ENCODE data around the gene GPD1L. TPM values are rescaled to one million over a fixed set of nuclear protein-coding genes. Genes with fewer than 3 reads are reported as not detected.
"Not testable (repeated sequence)": the region's sequence is repeated elsewhere in the genome, so short reads cannot be mapped to it uniquely, and the experiment has no call there.

Gene GPD1L
- 10 to 100 TPM in 1 of 2 experiments, 1 to 10 TPM in 1; 9.2 to 10.2 TPM for total RNA-seq

GRCh38 chr3:32106132-32106928 is at the start of gene GPD1L:
Gene GPD1L (plus strand): TSS chr3:32106620. CDS start chr3:32106712, 92 bp downstream.
- peak within 1 kb of the TSS; percentile 87 for H3K27ac Mint-ChIP-seq
- H3K9me3 Mint-ChIP-seq = peaks cover 8% of the 10 kb centered on the region
- ChIA-PET CTCF (no interaction called here), POLR2A (interaction anchor here (1.0 kb wide), 1 partner anchor 8 kb away, joined by 5 read pairs; no protein-coding TSS in a partner anchor)
- DNase-seq (peak; percentile 93), ATAC-seq (peak; percentile 99)
- peaks cover 36% of the 10 kb centered on the region for H3K4me1 Mint-ChIP-seq (ENCODE audit: low read depth)
- H3K36me3 Mint-ChIP-seq (ENCODE audit: low read depth) = peaks cover 7% of the 10 kb centered on the region
- H3K4me3 Mint-ChIP-seq = peak within 1 kb of the TSS; percentile 94
- H3K27me3 Mint-ChIP-seq = no peaks in the 10 kb centered on the region
- intact Hi-C loops (cut with micrococcal nuclease) = no loop called here
- TF ChIP-seq CTCF (IDR thresholded peaks at IDR 0.05) = no peak

GRCh38 chr3:32058465-32058864 is 48.0 kb upstream of the GPD1L start:
- H3K27me3 Mint-ChIP-seq; intact Hi-C loops (cut with micrococcal nuclease); CTCF ChIA-PET; H3K27ac Mint-ChIP-seq; ATAC-seq; H3K9me3 Mint-ChIP-seq; DNase-seq; H3K36me3 Mint-ChIP-seq (ENCODE audit: low read depth); H3K4me3 Mint-ChIP-seq; H3K4me1 Mint-ChIP-seq (ENCODE audit: low read depth); POLR2A ChIA-PET: not testable (repeated sequence)

- POLR2A ChIA-PET = no interaction called here
- TF ChIP-seq CTCF (IDR thresholded peaks at IDR 0.05) = no peak
- no peaks in the 10 kb centered on the region for H3K9me3 Mint-ChIP-seq
- CTCF ChIA-PET = no interaction called here
- no peaks in the 10 kb centered on the region for H3K27me3 Mint-ChIP-seq
- H3K36me3 Mint-ChIP-seq (ENCODE audit: low read depth) = no peaks in the 10 kb centered on the region
- intact Hi-C loops (cut with micrococcal nuclease) = no loop called here
- no peak for ATAC-seq
- H3K4me1 Mint-ChIP-seq (ENCODE audit: low read depth) = no peaks in the 10 kb centered on the region
- no peak for DNase-seq
- no peak overlapping the region for H3K4me3 Mint-ChIP-seq
- no peak overlapping the region for H3K27ac Mint-ChIP-seq
Observed at GRCh38 chr3:32062950-32063582, 43.4 kb upstream of the GPD1L start.

GRCh38 chr3:32066686-32067085 is 39.7 kb upstream of the GPD1L start:
- no peaks in the 10 kb centered on the region for H3K36me3 Mint-ChIP-seq (ENCODE audit: low read depth)
- H3K27ac Mint-ChIP-seq = no peak overlapping the region
- CTCF ChIA-PET = no interaction called here
- DNase-seq (no peak), ATAC-seq (no peak)
- no peaks in the 10 kb centered on the region for H3K9me3 Mint-ChIP-seq
- H3K27me3 Mint-ChIP-seq = no peaks in the 10 kb centered on the region
- TF ChIP-seq CTCF (IDR thresholded peaks at IDR 0.05) = no peak
- intact Hi-C loops (cut with micrococcal nuclease) = no loop called here
- H3K4me3 Mint-ChIP-seq = no peak overlapping the region
- no peaks in the 10 kb centered on the region for H3K4me1 Mint-ChIP-seq (ENCODE audit: low read depth)
- POLR2A ChIA-PET = no interaction called here

GRCh38 chr3:32074194-32074593 is 32.2 kb upstream of the GPD1L start:
- DNase-seq, CTCF ChIA-PET, POLR2A ChIA-PET: not testable (repeated sequence)

GRCh38 chr3:32076566-32076965 is 29.9 kb upstream of the GPD1L start:
- no peak for TF ChIP-seq CTCF (IDR thresholded peaks at IDR 0.05)
- DNase-seq = no peak
- ChIA-PET CTCF (no interaction called here), POLR2A (interaction anchor here (0.9 kb wide), 1 partner anchor 9 kb away, joined by 3 read pairs; no protein-coding TSS in a partner anchor)
- Mint-ChIP-seq H3K4me1 (ENCODE audit: low read depth) (no peaks in the 10 kb centered on the region), H3K36me3 (ENCODE audit: low read depth) (no peaks in the 10 kb centered on the region), H3K9me3 (no peaks in the 10 kb centered on the region), H3K27ac (no peak overlapping the region), H3K27me3 (peaks cover 1% of the 10 kb centered on the region), H3K4me3 (no peak overlapping the region)
- intact Hi-C loops (cut with micrococcal nuclease) = no loop called here
- ATAC-seq = no peak

More at GRCh38 chr3:32074194-32074593, 32.2 kb upstream of the GPD1L start:
- H3K9me3 Mint-ChIP-seq; intact Hi-C loops (cut with micrococcal nuclease); H3K4me1 Mint-ChIP-seq (ENCODE audit: low read depth); ATAC-seq; H3K27me3 Mint-ChIP-seq; H3K36me3 Mint-ChIP-seq (ENCODE audit: low read depth); H3K4me3 Mint-ChIP-seq; H3K27ac Mint-ChIP-seq: not testable (repeated sequence)
